OCI-LY3 (cell line): ENCODE results near the gene ELOA.

Experiments used
- EZH2phosphoT487 ChIP-seq: fragments of 200-600 bp; shearing (Covaris generic); IDR thresholded peaks from 2 replicates; pipeline ENCODE4 v1.6.1; 2018; ENCODE audit warnings: antibody characterized with exemption, mixed run types, low read depth
- TF ChIP-seq, protein P1 (sequence below): fragments of 200-600, 300-600 bp; sonication (generic); IDR thresholded peaks from 2 replicates; pipeline ENCODE4 v1.5.1; 2014; ENCODE audit warnings: antibody characterized with exemption, low read length, low read depth

- TF ChIP-seq, protein P1, sequence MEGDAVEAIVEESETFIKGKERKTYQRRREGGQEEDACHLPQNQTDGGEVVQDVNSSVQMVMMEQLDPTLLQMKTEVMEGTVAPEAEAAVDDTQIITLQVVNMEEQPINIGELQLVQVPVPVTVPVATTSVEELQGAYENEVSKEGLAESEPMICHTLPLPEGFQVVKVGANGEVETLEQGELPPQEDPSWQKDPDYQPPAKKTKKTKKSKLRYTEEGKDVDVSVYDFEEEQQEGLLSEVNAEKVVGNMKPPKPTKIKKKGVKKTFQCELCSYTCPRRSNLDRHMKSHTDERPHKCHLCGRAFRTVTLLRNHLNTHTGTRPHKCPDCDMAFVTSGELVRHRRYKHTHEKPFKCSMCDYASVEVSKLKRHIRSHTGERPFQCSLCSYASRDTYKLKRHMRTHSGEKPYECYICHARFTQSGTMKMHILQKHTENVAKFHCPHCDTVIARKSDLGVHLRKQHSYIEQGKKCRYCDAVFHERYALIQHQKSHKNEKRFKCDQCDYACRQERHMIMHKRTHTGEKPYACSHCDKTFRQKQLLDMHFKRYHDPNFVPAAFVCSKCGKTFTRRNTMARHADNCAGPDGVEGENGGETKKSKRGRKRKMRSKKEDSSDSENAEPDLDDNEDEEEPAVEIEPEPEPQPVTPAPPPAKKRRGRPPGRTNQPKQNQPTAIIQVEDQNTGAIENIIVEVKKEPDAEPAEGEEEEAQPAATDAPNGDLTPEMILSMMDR: no peak
- no peak for TF ChIP-seq EZH2phosphoT487
Measured at GRCh38 chr1:23796466-23797271, 53.4 kb downstream of the ELOA start.
